ENCODE results near the gene CUL2. TPM values are rescaled to one million over a fixed set of nuclear protein-coding genes. Genes with fewer than 3 reads are reported as not detected.
A peak's percentile ranks its signal among the peaks of the same experiment; 100 is the strongest.

Gene CUL2
- total and polyA plus RNA-seq, 2 experiments from 2014 or later = 25.8 to 34.4 TPM

DNA sequence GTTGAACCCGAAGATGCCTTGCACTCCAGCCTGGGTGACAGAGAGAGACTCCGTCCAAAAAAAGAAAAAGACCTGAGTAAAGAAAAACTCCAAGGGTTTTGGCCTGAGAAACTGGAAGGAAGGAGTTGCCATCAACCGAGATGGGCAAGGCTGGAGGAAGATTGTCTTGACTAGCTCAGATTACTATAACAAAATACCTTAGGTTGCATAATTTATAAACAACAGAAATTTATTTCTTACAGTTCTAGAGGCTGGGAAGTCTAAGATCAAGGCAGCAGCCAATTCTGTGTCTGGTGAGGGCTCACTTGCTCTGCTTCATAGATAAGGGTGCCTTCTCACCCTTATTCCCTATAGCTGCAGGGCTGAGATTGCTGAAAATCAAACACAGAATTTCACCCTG is 91.2 kb downstream of the CUL2 start:
- no peaks in the 10 kb centered on the region for H3K9me2 ChIP-seq (replicated peaks; ENCODE audit: insufficient read depth)
- WGBS (ENCODE audit: low lambda C conversion rate, missing lambda C conversion rate) = 89% methylated on average over 3 of the region's 3 CpGs
- no peaks in the 10 kb centered on the region for H3K27me3 ChIP-seq
- no peak overlapping the region for H3K4me3 ChIP-seq
- no peaks in the 10 kb centered on the region for H3K36me3 ChIP-seq (replicated peaks; ENCODE audit: insufficient read depth, low read depth)
- no peaks in the 10 kb centered on the region for H3K9me3 ChIP-seq (ENCODE audit: low read depth)
- H3K4me1 ChIP-seq (ENCODE audit: insufficient read depth) = no peaks in the 10 kb centered on the region
- TF ChIP-seq EZH2phosphoT487 (IDR thresholded peaks at IDR 0.05; ENCODE audit: low read depth, severe bottlenecking, unreplicated experiment) = no peak
- TF ChIP-seq, protein P1, sequence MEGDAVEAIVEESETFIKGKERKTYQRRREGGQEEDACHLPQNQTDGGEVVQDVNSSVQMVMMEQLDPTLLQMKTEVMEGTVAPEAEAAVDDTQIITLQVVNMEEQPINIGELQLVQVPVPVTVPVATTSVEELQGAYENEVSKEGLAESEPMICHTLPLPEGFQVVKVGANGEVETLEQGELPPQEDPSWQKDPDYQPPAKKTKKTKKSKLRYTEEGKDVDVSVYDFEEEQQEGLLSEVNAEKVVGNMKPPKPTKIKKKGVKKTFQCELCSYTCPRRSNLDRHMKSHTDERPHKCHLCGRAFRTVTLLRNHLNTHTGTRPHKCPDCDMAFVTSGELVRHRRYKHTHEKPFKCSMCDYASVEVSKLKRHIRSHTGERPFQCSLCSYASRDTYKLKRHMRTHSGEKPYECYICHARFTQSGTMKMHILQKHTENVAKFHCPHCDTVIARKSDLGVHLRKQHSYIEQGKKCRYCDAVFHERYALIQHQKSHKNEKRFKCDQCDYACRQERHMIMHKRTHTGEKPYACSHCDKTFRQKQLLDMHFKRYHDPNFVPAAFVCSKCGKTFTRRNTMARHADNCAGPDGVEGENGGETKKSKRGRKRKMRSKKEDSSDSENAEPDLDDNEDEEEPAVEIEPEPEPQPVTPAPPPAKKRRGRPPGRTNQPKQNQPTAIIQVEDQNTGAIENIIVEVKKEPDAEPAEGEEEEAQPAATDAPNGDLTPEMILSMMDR (IDR thresholded peaks at IDR 0.05; ENCODE audit: poor library complexity) = no peak
- TF ChIP-seq EZH2 (IDR thresholded peaks at IDR 0.05; ENCODE audit: borderline replicate concordance) = no peak
- H3K4me2 ChIP-seq = no peak overlapping the region
- no peaks in the 10 kb centered on the region for H4K20me1 ChIP-seq (ENCODE audit: insufficient read depth, poor library complexity, severe bottlenecking)
- H3K27ac ChIP-seq = no peak overlapping the region
- no peaks in the 10 kb centered on the region for H3K79me2 ChIP-seq
- DNase-seq (ENCODE audit: low spot score) = no peak
- H2AFZ ChIP-seq = no peak overlapping the region

DNA sequence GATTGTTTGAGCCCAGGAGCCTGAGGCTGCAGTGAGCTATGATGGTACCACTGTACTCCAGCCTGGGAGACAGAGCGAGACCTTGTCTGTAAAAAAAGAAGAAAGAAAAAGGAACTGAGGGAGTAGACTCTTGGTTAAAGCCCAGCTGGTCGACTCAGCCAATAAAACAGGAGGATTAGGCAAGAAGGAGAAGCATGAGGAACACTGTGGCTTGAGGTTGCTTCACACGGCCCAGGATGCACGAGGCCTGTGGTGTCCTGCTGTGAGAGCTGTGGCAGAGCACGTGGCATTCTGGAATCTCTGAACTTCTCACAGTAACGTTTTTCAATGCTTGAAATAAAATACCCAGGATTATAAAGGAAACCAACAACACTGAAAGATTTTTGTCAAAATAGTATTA is 93.3 kb downstream of the CUL2 start:
- H3K4me3 ChIP-seq = no peak overlapping the region
- no peaks in the 10 kb centered on the region for H3K36me3 ChIP-seq (replicated peaks; ENCODE audit: insufficient read depth, low read depth)
- H4K20me1 ChIP-seq (ENCODE audit: insufficient read depth, poor library complexity, severe bottlenecking) = no peaks in the 10 kb centered on the region
- whole genome bisulfite sequencing (ENCODE audit: low lambda C conversion rate, missing lambda C conversion rate) = 78% methylated on average over 6 of the region's 6 CpGs
- H3K27ac ChIP-seq = no peak overlapping the region
- H3K27me3 ChIP-seq = no peaks in the 10 kb centered on the region
- DNase-seq (ENCODE audit: low spot score) = no peak
- H2AFZ ChIP-seq = no peak overlapping the region
- H3K79me2 ChIP-seq = no peaks in the 10 kb centered on the region
- no peaks in the 10 kb centered on the region for H3K9me2 ChIP-seq (replicated peaks; ENCODE audit: insufficient read depth)
- TF ChIP-seq EZH2phosphoT487 (IDR thresholded peaks at IDR 0.05; ENCODE audit: low read depth, severe bottlenecking, unreplicated experiment) (no peak), EZH2 (IDR thresholded peaks at IDR 0.05; ENCODE audit: borderline replicate concordance) (no peak)
- TF ChIP-seq, protein P1 (IDR thresholded peaks at IDR 0.05; ENCODE audit: poor library complexity) = no peak
- H3K4me1 ChIP-seq (ENCODE audit: insufficient read depth) = no peaks in the 10 kb centered on the region
- H3K4me2 ChIP-seq = no peak overlapping the region
- H3K9me3 ChIP-seq (ENCODE audit: low read depth) = no peaks in the 10 kb centered on the region

DNA sequence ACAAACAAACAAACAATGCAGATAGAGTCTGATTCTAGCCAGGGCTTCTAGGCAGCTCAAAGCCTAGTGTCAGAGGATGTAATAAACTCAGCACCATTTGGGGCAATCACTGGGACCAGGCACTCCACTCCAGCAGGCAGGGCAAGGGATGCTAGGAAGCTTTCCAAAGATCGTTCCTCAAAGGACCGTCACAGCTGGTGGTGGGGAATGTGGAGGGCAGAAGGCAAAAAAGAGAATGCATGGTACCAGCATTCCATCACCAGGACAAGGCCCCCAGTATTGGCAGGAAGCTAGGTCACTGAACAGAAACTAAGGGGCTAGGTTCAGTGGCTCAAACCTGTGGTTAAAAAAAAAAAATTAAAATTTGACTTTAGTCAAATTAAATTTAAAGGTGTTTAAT is 94.2 kb downstream of the CUL2 start:
- H3K4me3 ChIP-seq = no peak overlapping the region
- H3K4me1 ChIP-seq (ENCODE audit: insufficient read depth) = no peaks in the 10 kb centered on the region
- H3K27ac ChIP-seq = no peak overlapping the region
- H3K36me3 ChIP-seq (replicated peaks; ENCODE audit: insufficient read depth, low read depth) = no peaks in the 10 kb centered on the region
- TF ChIP-seq EZH2phosphoT487 (IDR thresholded peaks at IDR 0.05; ENCODE audit: low read depth, severe bottlenecking, unreplicated experiment) = no peak
- H3K9me3 ChIP-seq (ENCODE audit: low read depth) = no peaks in the 10 kb centered on the region
- no peak overlapping the region for H3K4me2 ChIP-seq
- WGBS (ENCODE audit: low lambda C conversion rate, missing lambda C conversion rate) = 69% methylated on average over 2 of the region's 2 CpGs
- no peaks in the 10 kb centered on the region for H3K79me2 ChIP-seq
- no peaks in the 10 kb centered on the region for H4K20me1 ChIP-seq (ENCODE audit: insufficient read depth, poor library complexity, severe bottlenecking)
- no peak overlapping the region for H2AFZ ChIP-seq
- DNase-seq (ENCODE audit: low spot score) = no peak
- H3K9me2 ChIP-seq (replicated peaks; ENCODE audit: insufficient read depth) = no peaks in the 10 kb centered on the region
- no peaks in the 10 kb centered on the region for H3K27me3 ChIP-seq

DNA sequence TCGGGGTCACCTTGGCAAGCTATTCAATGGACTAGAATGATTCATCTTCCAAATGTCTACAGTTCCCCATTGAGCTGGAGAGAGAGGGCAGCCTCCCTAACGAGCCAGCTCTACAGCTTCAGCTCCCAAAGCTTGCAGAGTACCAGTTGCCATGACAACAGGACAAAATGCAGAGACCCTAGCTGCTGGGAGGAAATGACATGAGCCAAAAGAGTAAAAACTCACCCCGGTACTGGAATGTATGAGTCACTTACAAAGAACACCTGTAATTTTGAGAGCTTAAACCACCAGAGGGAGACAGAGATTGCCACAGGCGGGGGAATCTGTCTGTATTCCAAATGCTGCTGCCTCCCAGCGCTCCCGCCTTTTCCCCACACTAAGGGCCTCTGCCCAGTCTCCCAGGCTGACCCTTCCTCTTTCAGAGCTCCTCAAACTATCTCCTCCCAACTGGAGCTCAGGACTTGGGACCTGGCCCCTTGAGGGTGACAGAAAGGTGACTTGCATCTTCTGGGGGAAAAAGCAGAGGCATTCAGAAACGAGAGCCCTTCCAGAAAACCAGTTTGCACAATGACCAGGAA is 95.5 kb downstream of the CUL2 start:
- Histone ChIP-seq H3K4me3 (no peak overlapping the region), H3K4me2 (no peak overlapping the region)
- peak; percentile 87 for DNase-seq (ENCODE audit: low spot score)

More for the DNA sequence above, 95.5 kb downstream of the CUL2 start:
- H3K9me2 ChIP-seq (replicated peaks; ENCODE audit: insufficient read depth) = no peaks in the 10 kb centered on the region
- no peak overlapping the region for H3K27ac ChIP-seq
- no peaks in the 10 kb centered on the region for H3K27me3 ChIP-seq
- H3K79me2 ChIP-seq = no peaks in the 10 kb centered on the region
- 20% methylated on average over 7 of the region's 7 CpGs for WGBS (ENCODE audit: low lambda C conversion rate, missing lambda C conversion rate)
- no peaks in the 10 kb centered on the region for H3K36me3 ChIP-seq (replicated peaks; ENCODE audit: insufficient read depth, low read depth)
- TF ChIP-seq, protein P1 (IDR thresholded peaks at IDR 0.05; ENCODE audit: poor library complexity) = peak; percentile 71
- TF ChIP-seq EZH2phosphoT487 (IDR thresholded peaks at IDR 0.05; ENCODE audit: low read depth, severe bottlenecking, unreplicated experiment) = no peak
- no peaks in the 10 kb centered on the region for H4K20me1 ChIP-seq (ENCODE audit: insufficient read depth, poor library complexity, severe bottlenecking)
- H2AFZ ChIP-seq = no peak overlapping the region
- no peaks in the 10 kb centered on the region for H3K9me3 ChIP-seq (ENCODE audit: low read depth)
- H3K4me1 ChIP-seq (ENCODE audit: insufficient read depth) = no peaks in the 10 kb centered on the region

Data from hepatocyte (in vitro differentiated cells).